MG63 (cell line): Measurements from ENCODE around the gene SMCO3. TPM values are rescaled to one million over a fixed set of nuclear protein-coding genes. Genes with fewer than 3 reads are reported as not detected.
"Not testable (repeated sequence)": the region's sequence is repeated elsewhere in the genome, so short reads cannot be mapped to it uniquely, and the experiment has no call there.

Experiments
- DNase-seq: peaks from one replicate; pipeline ENCODE4 v3.0.0-alpha.2; 2020
- H3K27me3 ChIP-seq: fragments of 250-450 bp; sonication (Bioruptor Pico); 2 replicates; pipeline ENCODE4 v1.5.1; 2020; ENCODE audit warnings: mild to moderate bottlenecking, moderate library complexity
- H3K36me3 ChIP-seq: fragments of 250-450 bp; sonication (Bioruptor Pico); 2 replicates; pipeline ENCODE4 v1.5.1; 2020; ENCODE audit warnings: mild to moderate bottlenecking, moderate library complexity
- H3K4me3 ChIP-seq: fragments of 250-450 bp; sonication (Bioruptor Pico); 2 replicates; pipeline ENCODE4 v1.5.1; 2020; ENCODE audit warnings: mild to moderate bottlenecking, moderate library complexity
- H3K9me3 ChIP-seq: fragments of 250-450 bp; sonication (Bioruptor Pico); 2 replicates; pipeline ENCODE4 v1.5.1; 2020; ENCODE audit warnings: mild to moderate bottlenecking, moderate library complexity
- total RNA-seq: library from RNA; depleted of rRNA; stranded (reverse); fragments of >200 nt; shearing (Covaris generic); gene quantifications from 2 replicates; pipeline ENCODE4 v1.2.3, GENCODE V29; 2014; ENCODE audit warnings: low replicate concordance; rRNA removed

Gene SMCO3
- total RNA-seq, 1 experiment from 2014 or later = not detected

DNA sequence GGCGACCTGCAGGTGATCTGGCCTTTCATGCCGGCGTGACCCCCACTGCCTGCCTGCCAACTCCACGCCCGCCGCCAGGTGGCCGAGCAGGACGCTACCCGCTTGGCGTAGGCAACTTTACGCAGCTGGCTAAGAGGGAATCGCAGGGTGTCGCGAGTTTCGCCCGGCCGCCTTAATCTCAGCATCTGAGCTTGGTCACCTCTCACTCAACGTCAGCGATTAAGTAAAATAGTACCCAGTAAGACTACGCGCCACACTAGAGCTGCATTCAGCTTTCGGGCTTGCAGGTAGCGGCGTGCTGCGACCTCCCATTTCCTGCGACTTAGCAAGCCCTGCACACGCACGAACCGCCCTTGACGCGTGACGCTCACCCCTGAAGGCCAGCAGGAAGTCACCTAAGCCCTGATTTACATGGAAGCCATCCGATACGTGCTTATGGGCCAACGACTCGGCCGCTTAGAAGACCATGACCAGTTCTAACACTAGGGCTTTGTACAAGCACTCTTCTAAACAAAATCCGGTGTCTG, 44.0 kb downstream of the SMCO3 start:
- Histone ChIP-seq H3K4me3 (peak overlapping the region; percentile 80), H3K36me3 (no peaks in the 10 kb centered on the region), H3K27me3 (no peaks in the 10 kb centered on the region), H3K9me3 (no peaks in the 10 kb centered on the region)
- peak; percentile 73 for DNase-seq

DNA sequence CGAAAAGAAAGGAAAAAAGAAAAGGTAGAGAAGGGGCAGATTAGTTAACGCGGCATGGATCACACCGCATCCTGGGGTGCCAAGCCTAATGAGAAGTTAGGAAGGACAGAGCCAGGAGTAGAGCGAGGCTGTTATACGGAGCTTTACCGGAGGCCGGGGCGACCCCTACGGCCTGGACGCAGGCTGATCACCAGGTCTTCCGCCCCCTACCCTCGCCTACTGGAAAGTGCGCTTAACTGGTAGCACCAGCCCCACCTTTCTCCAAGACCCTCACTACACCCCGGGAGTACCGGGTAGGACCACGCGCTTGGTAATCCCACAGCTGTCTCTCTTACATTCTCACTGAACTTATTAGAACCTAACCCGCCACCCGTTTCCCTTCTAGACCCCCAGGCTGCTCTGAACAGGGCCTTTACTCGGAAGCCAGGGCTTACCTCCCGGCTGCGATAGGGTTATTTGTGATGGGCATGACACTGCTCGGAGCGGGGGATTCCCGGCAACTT, 44.5 kb downstream of the SMCO3 start:
- DNase-seq = no peak
- Histone ChIP-seq H3K27me3 (no peaks in the 10 kb centered on the region), H3K9me3 (no peaks in the 10 kb centered on the region), H3K4me3 (peak overlapping the region; percentile 80), H3K36me3 (no peaks in the 10 kb centered on the region)

DNA sequence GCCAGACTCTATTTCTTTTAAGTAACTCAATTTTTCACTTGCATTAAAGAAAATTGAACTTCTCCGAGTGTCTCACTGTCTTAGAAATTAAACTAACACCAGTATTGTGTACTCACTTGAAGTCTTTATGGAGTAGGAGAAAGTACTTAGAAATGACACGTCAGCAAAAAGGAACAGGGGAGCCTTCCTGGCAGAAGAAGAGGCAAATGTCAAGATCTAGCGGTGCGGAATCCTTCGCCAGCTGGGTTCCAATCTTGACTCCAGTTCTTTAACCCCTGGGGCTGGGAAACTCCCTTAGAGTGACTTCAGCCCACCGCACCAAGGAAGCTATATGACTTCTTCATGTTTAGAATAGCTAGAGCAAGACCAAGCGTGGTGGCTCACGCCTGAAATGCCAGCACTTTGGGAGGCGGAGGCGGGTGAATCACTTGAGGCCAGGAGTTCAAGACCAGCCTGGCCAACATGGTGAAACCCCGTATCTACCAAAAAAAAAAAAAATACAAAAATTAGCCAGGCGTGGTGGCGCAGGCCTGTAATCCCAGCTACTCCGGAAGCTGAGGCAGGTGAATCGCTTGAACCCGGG, 45.1 kb downstream of the SMCO3 start:
- Histone ChIP-seq H3K27me3 (no peaks in the 10 kb centered on the region), H3K4me3 (no peak overlapping the region), H3K9me3 (no peaks in the 10 kb centered on the region), H3K36me3 (no peaks in the 10 kb centered on the region)
- DNase-seq = no peak

DNA sequence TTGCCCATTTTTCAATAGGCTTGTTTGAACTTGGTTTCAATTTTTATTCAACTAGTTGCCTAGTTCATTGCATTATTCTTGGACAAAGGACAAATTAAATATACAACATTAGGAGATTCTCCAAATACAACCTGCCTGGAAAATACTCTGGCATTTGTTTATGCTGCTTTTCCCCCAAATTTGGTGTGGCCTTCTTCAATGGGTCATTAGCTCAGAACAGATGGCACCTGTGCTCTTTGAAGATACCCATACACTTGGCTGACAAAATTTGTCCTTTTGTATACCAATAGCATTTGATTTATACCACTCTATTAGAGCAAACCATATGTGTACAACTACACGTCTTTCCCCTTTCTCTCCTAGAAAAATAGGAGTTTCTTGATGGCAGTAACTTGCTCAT, 46.4 kb downstream of the SMCO3 start:
- no peaks in the 10 kb centered on the region for H3K36me3 ChIP-seq
- no peak for DNase-seq
- H3K4me3 ChIP-seq = no peak overlapping the region
- no peaks in the 10 kb centered on the region for H3K27me3 ChIP-seq
- H3K9me3 ChIP-seq = no peaks in the 10 kb centered on the region

DNA sequence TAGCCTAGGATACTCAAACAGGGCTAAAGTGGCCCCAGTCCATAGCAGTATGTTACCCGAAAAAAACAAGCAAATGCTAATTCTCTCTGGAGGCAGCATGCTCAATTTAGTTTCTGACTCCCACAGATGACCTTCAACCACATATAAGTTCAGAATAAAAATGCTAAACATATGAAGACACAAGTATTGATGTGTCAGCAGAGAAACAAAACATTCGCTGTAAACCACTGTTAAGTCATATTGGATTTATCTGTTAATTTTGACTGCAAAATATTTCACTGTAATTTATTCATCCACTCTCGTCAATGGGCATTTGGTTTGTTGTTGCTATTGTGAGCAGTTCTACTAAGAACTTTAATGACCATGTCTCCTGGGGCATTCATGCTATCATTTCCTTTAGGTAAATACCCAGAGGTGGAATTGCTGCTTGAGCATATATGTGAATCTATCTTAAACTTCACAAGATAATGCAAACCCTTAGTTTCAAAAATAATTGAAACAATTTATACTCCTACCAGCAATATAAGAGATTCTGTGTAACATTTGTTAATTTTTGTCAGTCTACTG, 47.2 kb downstream of the SMCO3 start:
- no peaks in the 10 kb centered on the region for H3K36me3 ChIP-seq
- H3K4me3 ChIP-seq = no peak overlapping the region
- DNase-seq = no peak
- H3K27me3 ChIP-seq = no peaks in the 10 kb centered on the region
- no peaks in the 10 kb centered on the region for H3K9me3 ChIP-seq

DNA sequence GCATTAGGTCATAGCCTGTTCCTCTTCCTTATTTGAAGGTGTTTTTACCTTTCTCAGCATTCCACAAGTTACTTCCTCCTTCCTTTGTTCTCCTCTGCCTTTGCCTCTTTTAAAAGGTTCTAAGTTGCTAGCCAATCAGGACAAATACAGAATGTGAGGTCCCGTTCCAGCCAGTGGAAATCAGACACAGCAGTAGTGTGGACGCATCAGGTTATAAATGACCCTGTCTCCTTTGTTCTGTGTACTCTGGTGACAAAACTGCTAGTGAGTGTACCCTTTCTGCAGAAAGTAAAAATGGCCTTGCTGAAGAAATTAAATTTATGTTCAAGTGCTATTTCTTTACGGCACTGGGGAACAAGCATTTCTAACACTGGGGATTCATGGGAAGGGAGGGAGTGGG, 48.0 kb downstream of the SMCO3 start:
- not testable (repeated sequence) for H3K27me3 ChIP-seq, DNase-seq, H3K4me3 ChIP-seq, H3K9me3 ChIP-seq, H3K36me3 ChIP-seq

DNA sequence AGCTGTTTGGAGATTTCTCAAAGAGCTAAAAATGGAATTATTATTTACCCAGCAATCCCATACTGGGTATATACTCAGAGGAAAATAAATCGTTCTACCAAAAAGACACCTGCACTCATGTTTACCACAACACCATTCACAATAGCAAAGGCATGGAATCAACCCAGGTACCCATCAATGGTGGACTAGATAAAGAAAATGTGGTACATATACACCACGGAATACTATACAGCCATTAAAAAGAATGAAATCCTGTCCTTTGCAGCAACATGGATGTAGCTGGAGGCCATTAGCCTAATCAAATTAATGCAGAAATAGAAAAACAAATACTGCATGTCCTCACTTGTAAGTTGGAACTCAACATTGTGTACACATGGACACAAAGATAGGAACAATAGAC, 48.6 kb downstream of the SMCO3 start:
- no peaks in the 10 kb centered on the region for H3K9me3 ChIP-seq
- no peaks in the 10 kb centered on the region for H3K36me3 ChIP-seq
- H3K27me3 ChIP-seq = no peaks in the 10 kb centered on the region
- DNase-seq = no peak
- H3K4me3 ChIP-seq = no peak overlapping the region

DNA sequence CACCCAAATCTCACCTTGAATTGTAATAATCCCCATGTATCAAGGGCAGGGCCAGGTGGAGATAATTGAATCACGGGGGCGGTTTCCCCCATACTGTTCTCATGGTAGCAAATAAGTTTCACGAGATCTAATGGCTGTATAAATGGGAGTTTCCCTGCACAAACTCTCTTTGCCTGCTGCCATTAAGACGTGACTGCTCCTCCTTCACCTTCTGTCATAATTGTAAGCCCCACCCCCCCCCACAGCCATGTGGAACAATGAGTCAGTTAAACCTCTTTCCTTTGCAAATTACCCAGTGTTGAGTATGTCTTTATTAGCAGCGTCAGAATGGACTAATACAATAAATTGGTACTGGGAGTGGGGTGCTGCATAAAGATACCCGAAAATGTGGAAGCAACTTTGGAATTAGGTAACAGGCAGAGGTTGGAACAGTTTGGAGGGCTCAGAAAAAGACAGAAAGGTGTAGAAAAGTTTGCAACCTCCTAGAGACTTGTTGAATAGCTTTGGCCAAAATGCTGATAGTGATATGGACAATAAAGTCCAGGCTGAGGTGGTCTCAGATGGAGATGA, 54.2 kb downstream of the SMCO3 start:
- not testable (repeated sequence) for DNase-seq, H3K36me3 ChIP-seq, H3K4me3 ChIP-seq, H3K9me3 ChIP-seq, H3K27me3 ChIP-seq

DNA sequence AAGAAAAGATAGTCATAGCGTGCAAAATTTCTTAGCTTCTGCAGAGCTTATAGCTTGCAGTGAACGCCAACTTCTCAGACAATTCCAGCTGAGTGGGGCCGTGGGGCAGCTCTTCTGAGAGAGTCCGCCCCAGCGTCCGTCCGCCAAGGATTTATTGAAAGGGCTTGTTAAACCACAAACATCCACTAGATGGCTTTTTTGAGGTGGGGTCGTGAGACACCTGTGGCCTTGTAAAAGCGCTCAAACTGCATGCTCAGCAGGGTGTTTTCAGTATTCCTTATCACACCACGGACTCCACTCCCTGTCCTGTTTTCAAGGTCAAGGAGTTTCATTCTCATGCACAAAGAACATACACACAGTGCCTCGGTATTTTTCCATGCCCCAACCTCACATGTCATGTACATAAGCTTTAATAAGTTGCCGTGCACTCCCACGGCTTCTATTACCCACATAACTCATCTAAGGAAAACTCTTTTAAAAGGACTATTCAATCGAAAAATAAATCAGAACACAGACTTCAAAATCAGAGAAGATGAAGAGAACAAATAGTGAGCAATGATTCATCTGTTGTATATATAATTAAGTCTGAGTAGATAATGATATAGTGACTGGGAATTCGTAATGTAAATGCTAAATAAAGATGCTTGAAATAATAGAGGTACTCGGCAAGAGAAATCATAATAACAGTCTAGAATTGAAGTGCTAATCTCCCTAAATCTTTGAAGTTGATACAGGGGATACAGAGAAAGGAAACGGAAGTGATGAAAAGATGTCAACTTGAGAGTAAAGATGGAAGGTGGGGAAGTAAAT, 57.4 kb downstream of the SMCO3 start:
- Histone ChIP-seq H3K9me3 (no peaks in the 10 kb centered on the region), H3K27me3 (no peaks in the 10 kb centered on the region), H3K36me3 (no peaks in the 10 kb centered on the region), H3K4me3 (no peak overlapping the region)
- DNase-seq = no peak

Other genes with a start within 250 kb of the SMCO3 start
- gene PLBD1, start 246.3 kb downstream of the SMCO3 start, total RNA-seq = 0.49 and 0.59 TPM in 2 replicates
- not detected in 2 replicates for gene GUCY2C, start 117.6 kb downstream of the SMCO3 start, total RNA-seq
- 9.0 and 12.8 TPM in 2 replicates for gene WBP11, start 10.7 kb downstream of the SMCO3 start, total RNA-seq
- 0.42 and 2.2 TPM in 2 replicates for gene C12orf60, start 10.5 kb downstream of the SMCO3 start, total RNA-seq
- not detected in 2 replicates for gene ART4, start 29.3 kb upstream of the SMCO3 start, total RNA-seq
- gene MGP, start 71.7 kb upstream of the SMCO3 start, total RNA-seq = 0.69 and 0.72 TPM in 2 replicates
- not detected in 2 replicates for gene ERP27, start 124.4 kb upstream of the SMCO3 start, total RNA-seq
- gene ARHGDIB, start 147.4 kb upstream of the SMCO3 start, total RNA-seq = 4.3 and 9.8 TPM in 2 replicates
- gene PDE6H, start 158.9 kb upstream of the SMCO3 start, total RNA-seq = not detected in 2 replicates